RCC 7860 (cell line): Measurements from ENCODE around the gene DZIP3.

ENCODE experiments used
- DNase-seq: peaks from one replicate; pipeline ENCODE4 v3.0.0-alpha.2; 2015; ENCODE audit warnings: low spot score
- FAIRE-seq: peaks from 2 replicates; lab custom pipeline; 2012; peaks lifted over from hg19 to GRCh38; lab: Jason Lieb, UNC

The DZIP3 gene, protein sequence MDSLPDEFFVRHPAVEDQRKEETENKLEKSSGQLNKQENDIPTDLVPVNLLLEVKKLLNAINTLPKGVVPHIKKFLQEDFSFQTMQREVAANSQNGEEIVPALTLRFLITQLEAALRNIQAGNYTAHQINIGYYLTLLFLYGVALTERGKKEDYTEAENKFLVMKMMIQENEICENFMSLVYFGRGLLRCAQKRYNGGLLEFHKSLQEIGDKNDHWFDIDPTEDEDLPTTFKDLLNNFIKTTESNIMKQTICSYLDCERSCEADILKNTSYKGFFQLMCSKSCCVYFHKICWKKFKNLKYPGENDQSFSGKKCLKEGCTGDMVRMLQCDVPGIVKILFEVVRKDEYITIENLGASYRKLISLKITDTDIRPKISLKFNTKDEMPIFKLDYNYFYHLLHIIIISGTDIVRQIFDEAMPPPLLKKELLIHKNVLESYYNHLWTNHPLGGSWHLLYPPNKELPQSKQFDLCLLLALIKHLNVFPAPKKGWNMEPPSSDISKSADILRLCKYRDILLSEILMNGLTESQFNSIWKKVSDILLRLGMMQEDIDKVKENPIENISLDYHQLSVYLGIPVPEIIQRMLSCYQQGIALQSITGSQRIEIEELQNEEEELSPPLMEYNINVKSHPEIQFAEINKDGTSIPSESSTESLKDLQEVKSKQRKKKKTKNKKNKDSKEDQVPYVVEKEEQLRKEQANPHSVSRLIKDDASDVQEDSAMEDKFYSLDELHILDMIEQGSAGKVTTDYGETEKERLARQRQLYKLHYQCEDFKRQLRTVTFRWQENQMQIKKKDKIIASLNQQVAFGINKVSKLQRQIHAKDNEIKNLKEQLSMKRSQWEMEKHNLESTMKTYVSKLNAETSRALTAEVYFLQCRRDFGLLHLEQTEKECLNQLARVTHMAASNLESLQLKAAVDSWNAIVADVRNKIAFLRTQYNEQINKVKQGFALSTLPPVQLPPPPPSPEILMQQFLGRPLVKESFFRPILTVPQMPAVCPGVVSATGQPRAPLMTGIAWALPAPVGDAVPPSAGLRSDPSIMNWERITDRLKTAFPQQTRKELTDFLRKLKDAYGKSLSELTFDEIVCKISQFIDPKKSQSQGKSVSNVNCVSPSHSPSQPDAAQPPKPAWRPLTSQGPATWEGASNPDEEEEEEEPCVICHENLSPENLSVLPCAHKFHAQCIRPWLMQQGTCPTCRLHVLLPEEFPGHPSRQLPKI

DNA sequence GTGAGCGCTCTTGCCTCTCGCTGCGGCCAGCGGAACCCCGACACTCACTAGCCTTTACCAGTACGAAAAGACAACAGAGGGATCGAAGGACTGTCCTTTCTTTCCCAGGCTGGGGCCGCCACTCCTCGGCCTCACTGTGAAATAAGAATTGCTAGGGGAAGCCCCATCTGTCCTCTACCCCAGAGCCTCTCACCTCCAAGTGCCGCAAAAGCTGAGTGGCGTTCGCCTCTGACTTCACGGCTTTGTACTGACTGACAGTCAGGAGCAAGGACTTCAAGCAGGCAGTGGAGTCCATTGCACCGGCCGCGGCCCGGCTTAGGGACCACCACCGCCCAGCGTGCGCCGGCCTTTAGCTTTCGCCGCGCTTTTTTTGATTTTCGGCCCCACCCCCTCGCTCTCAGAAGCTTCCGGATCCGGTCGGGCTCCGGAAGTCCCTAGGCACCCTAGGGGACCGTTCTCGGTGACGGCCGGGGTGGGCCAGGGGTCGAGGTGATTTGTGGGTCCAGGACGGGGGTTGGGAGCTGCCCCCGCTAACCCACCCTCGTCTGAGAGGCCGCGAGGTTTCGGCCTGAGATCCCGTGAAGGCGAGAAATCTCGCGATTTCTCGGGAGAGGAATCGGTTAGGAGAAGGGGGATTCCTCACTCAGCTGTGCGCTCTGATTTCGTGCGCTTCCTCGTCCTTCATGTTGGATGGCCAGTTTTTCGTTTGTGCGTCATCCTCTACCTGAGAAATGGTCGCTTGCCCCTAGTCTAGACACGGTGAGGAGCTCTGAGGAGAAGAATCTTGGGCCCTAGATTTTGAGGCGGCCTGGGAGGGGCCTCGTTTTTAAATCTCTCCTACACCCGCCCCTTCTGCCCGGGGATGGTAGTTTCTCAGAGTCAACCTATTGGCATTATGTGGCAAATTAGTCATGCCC, at the start of gene DZIP3, which contains the start of gene CIP2A:
Gene DZIP3, plus strand, starts transcription at position 642 of the 917 bp plus-strand sequence. CDS start 15,685 bp downstream, outside the sequence.
Gene CIP2A, minus strand, starts transcription at position 358 of the 917 bp plus-strand sequence. Its CDS starts 63 bp downstream, at position 295.
- FAIRE-seq (no peak), DNase-seq (peak; percentile 90)

DNA sequence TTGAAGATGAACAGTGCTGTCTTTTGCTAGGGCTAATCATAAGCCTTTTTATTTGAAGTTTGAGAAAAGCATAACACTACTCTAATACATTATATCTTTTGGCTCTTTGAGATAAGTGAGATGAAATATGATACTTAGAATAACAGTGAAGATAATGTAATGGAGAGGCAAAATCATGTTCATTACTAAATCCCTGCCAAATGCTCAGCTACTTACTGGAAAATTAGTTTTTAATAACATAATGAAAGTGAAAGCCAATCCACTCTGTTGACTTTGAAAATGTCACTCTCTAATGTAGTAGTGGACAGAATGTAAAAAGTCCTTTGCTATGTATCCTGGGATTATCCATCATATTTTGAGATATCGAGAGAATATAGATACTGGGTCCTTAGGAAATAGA, 43.3 kb upstream of the DZIP3 start:
- DNase-seq, result no peak
- no peak for FAIRE-seq

DNA sequence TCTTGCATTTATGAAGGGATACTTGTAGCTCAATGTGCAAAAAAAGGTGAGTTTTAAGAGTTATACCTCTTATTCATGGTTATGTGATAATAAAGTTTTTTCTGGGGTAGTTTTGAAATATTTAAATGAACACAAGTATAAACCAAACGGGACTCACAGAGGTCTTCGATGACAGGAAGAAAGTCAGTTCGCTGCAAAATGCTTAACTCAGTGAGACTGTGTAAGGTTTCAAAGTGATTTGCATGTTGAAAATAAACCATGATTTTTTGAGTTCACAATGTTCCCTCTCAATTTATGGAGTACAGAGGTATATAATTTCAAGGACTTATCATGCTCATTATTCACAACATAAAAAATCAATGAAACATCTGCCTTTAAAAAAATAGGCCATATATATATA, 42.8 kb upstream of the DZIP3 start:
- DNase-seq, result no peak

DNA sequence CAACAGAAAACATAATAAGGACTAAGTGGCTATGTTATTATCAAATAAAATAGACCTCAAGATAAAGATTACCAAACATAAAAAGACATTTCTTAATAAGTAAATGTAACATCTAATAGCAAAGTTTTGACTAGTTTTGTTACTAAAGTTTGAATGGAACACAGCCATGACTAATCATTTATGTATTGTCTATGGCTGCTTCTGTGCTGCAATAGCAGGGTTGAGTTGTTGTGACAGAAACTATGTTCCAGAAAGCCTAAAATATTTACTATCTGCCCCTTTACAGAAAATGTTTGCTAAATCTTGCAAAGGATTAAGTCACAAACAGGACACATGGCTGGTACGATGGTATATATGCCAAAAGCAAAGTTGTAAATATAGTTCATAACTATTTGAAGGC, 41.2 kb upstream of the DZIP3 start:
- no peak for DNase-seq
- no peak for FAIRE-seq

More for the DNA sequence above, 42.8 kb upstream of the DZIP3 start:
- no peak for FAIRE-seq

DNA sequence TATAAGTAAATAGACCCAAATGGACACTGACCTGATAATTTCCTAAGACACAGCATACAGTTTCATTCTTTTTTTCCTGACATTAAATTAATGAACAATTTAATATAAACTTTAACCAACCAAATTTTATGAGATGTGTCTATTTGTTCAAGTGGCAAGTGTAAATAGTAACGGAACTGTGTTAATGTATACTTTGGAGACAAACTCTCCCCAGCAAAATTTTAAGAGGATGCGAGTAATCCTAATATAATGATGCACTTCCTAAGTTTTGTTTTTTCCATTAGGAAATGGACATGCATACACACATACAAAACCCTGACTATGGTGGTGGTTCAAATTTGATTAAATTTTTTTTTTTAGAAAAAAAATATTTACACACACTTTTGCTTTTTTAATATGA, 40.6 kb upstream of the DZIP3 start:
- FAIRE-seq (no peak), DNase-seq (no peak)

DNA sequence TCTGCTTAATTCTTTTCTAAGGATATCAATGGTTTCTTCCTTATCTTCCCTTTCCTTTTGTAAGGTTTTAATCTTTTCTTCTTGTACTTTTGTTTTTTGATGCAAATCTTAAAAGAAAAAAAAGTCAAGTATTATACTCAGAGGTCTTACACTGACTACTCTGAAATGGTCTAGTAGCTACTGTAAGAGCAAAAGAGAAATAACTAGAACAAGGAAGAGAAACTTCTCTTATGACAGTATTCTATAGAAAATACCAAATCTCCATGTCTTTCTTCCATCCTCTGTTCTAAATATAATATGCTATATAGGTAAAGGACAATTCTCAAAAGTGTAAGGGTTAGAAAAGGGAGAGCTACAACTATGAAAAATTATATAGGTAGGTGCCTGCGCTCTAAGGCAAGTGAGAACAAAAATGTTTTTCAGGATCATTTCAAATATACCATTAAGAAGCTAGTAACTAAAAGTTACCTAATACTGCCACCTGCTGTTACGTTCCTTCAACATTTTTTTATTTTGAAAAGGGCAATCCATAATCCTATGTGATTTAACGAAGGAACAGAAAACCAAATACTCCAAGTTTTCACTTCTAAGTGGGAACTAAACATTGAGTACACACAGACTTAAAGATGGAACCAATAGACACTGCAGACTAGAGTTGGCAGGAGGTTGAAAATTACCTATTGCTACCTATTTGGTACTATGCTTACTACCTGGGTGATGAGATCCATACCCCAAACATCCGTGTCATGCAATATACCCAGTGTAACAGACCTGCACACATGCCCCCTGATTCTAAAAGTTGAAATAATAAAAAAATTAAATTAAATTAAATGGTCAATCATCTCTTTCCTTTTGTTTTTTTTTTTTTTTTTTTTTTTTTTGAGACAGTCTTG, 37.0 kb upstream of the DZIP3 start:
- no peak for DNase-seq
- FAIRE-seq, result peak; percentile 69

DNA sequence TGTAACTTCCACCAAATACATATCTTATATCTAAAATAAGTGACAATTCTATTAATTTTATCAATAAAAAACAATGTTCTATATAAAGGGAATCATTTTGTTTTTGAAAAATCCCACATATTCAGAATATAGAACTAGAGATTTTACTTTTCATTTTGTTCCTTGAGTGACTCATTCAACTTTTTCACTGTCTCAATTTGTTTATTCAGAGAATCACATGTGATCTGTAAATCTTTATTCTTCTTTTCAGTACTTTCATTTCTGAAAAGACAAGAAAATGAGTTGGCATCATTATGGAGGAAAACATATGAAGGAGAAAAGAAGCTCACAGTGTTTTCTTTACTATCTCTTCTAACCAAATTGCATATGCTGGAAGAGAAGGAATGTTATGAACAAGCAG, 35.3 kb upstream of the DZIP3 start:
- FAIRE-seq (peak; percentile 61), DNase-seq (no peak)

DNA sequence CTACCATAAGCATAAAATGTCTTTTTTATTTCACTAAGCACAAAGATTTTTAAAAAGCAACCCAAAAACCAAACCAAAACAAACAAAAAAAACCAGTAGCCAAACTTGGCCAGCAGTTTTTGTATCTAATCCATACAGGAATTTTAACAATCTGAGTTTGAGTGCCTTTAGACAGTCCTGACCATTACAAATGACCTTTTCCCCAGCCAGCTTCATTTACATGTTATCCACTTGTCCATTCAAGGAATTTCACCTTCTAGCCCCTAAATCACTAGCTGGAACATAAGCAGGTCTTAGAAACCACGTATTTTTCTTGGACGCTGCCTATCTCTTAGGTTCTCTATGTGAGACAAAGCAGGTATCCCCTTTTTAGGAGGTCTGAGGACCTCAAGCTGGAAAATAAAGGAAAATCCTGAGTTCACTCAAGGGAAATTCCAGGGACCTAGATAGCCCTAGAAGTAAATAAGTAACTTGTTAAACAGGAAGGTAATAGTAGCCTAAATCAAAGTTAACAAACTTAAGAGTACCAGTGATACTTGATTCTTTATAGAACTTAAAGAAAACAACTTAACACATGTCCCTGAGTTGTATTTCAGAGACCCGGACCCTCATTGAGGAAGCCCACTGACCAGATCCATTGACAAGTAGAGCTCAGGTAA, 34.5 kb upstream of the DZIP3 start:
- DNase-seq (no peak), FAIRE-seq (peak; percentile 62)

DNA sequence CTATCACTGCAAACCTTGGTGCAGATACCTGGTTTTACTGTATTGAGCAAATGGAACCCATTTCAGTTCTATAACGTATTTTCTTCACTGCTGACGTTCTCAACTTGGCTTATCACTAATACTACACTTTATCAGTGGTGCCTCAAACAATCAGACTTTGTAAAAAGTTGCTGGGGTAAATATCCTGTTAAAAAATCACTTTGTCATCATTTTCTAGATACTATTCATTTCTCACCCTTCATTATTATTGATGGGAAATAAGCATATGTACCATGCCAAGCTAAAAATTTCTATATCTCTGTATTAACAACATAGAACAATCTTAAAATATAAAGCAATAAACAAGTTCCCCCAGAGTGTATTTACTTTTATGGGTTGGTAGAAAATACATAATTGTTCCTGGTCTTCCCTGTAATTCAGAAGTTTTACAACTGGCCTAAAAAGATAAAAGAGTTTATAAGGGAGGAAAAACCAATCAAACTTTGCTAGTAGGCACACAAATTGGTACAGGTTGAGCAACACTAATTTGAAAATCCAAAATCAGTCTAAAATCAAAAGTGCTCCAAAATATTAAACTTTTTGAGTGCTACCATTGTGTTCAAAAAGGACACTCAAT, 33.4 kb upstream of the DZIP3 start:
- DNase-seq (no peak), FAIRE-seq (no peak)

DNA sequence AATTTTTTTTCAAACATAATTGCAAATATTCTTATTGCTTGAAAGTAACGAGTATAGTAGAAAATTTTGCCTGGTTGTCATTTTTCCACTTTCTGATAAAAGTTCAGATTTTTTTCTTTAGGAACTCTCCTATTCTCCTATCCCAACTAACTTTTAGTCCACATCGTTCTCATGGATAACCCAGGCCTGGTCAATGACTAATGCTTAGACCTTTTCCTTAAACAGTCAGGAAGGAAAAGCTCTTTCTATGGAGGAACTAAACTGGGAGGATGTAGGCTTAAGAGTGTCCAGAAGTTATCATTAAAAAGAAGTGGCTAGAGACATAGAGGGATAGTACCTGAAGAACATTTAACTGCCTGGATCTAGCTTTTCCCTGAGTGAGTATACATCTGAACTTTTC, 27.0 kb upstream of the DZIP3 start:
- DNase-seq (no peak), FAIRE-seq (no peak)

DNA sequence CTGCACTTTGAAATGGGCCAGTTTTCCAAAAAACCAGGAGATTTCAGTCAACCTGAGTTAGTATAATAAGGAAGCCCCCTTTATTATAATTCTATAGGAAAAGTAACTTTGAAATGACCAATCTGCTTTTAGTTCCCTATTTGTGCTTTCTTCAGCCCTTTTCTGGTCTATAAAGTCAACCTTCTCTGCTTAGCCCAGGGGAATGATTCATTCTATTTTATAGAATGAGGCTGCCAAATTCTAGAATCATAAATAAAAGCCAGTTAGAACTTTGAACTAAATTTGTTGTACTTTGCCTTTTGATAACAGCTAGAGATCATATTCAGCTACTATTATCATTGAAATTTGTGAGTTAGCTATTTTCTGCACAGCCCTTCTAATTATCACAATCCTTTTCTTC, 25.0 kb upstream of the DZIP3 start:
- FAIRE-seq (no peak), DNase-seq (no peak)

DNA sequence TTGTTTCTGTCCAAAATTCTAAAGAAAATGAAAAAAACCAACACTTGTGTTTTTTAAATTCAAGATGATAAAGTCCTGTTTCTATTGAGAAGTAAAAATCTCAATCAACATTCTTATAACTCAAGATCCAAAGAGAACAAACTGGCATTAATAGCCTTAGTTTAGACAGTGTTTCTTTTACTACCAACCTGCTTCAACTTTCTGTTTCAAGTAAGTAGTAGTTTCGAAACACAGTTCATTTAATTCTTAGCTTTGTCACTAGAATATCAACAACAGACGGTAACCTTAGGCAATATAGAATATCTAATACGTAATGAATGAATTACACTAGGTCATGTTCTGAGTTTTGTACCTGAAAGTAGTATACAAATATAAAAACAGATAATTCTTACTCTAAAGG, 24.0 kb upstream of the DZIP3 start:
- DNase-seq (no peak), FAIRE-seq (no peak)

DNA sequence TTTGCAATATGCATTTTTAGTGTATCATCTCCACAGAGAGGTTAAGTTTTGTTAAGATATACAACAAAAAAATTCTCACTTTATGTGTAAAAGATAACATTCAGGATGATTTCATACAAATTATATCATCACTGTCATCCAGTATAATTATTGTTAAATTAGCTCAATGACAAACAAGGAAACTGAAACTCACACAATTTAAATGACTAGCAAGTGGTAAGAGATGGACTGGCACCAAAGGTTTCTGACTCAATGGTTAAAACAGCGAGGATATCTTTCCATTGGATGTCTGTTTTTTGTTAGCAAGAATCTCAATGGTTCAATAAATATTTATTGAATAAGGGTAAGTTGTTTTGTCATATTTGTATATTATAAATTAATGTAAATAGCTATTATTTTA, 22.9 kb upstream of the DZIP3 start:
- no peak for FAIRE-seq
- no peak for DNase-seq

DNA sequence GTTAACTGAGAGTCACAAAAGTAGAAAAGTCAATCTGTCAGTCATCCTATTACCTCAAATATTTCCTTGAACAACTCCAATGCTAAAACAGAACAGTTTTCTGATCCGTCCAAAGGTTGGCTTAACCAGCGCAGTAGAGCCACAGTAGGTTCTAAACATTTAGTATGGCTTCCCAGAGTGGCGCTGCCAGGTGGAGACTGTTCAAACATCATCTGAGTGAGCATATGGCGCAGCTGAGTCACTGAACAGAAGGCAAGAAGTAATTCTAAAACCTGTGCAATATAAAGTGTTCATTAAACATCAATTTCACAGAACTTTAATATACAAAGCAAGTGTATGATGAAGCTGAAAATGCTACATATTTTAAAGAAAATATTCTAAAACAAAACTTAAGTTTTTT, 20.2 kb upstream of the DZIP3 start:
- DNase-seq, result no peak
- FAIRE-seq, result no peak

DNA sequence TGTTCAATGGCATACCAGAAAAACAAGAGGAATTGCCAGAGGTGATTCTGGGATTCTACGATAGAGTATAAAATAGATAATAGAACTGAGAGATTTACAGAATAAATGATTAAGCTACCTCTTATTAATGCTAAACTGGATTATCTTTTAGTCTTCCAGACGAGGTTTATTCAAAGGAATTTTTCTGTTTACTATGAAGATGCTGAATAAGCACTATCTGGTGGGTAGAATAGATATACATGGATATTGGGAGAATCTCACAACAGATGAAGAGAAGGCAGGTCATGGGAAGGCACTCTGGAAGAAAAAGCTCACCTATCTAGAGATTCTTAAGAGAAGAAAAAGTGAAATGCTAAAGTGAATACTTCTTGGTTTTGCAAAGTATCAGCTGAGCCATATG, 11.5 kb upstream of the DZIP3 start:
- DNase-seq (no peak), FAIRE-seq (no peak)

DNA sequence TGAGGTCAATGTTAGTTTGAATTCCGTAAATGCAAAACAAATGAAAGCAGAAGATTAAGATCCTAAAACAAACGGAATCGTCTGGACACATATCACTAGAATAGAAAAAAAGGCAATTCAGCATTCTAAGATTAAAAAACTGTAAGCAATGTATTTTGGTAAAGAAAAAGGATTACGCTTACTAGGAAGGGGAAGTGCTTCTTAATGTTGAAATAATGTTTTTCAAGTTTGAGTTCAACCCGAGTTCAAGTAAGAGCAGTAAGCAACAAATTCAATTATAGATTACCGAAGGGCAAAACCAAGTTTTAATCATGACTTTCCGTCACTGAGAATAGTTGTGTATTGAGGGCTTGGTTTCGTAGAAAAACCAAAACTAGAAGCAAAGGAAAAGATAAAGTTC, 921 bp upstream of the DZIP3 start:
- no peak for FAIRE-seq
- DNase-seq, result no peak

DNA sequence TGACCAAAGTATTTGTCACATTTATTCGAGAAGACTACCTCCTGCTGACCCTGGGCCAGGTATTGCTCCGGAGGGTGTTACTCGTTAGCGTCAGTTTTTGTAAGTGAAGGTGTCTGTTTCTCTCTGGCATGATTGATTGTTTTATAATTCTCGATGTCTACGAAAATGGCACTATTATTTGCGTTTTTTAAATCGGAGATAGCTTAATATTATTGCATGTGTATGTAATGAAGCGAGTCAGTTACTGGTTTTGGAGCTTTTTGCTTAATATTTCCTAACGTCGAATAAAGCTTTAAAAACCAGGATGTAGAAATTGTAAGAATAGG, 439 bp downstream of the DZIP3 start:
- DNase-seq (no peak), FAIRE-seq (peak; percentile 83)

DNA sequence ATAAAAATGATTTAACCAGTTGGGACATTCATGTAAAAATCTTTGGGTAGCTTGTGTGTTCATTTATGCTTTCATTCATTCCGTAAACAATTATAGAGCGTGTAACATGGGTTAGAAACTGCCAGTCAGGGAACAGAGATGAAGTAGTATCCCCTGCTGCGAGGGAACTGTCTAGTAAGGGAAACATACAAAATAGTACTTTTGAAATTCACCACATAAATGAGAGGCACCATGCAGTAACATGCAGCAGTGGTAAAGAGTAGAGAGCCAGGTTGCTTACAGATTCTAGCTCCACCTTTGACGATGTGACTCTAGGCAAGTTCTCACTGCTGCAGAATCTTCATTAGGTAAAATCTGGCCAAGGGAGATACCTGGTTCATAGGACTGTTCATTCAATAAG, 938 bp downstream of the DZIP3 start:
- no peak for DNase-seq
- no peak for FAIRE-seq
